GM04503 (cell line): ENCODE measurements around the gene VAMP5.
"Not testable (repeated sequence)": the region's sequence is repeated elsewhere in the genome, so short reads cannot be mapped to it uniquely, and the experiment has no call there.

ENCODE experiments used
- DNase-seq: peaks from one replicate; pipeline ENCODE4 v3.0.0-alpha.2; 2012; ENCODE audit warnings: low read depth

Gene VAMP5

DNA sequence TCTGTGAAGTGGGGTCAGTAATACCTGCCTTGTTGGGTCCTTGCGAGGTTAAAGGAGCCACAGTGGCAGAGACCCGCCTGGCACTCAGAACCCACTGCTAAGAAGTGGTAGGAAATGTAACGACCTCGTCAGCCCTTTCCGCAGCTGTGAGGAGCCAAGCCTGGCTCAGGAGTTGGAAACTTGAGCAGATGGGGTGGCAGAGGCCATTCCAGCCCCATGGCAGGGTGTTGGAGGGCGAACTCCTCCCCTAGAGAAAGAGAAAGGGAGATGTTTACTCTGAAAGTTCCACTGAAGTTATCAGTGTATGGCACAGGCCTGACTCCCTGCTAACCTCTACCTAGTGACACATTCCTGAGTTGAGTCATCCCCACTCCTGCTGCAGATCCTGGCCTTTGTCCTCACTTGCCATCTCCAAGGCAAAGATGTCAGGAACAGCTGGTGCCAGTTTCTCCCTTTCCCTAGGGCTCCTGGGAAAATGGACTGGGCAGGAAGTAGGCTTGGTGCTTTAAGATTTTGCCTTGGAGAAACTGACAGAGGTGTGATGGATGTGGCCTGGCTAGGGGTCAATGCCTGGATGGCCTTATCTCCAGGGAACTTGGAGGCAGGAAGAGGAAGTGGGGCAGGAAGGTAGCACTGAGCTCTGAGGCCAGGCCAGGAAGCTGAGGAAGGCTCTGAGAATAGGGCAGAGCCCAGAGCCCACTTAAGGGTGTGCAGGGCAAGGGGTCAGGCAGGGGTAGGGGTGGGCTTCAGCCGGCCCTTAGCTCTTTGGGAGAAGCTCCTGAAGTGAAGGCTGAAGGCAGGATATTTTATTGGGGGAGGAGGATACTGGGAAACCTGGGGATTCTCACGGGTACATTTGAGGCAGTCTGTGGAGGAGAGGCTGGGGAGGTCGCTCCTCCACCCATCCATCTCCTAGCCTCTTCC, 888 bp downstream of the VAMP5 start:
- DNase-seq = peak; percentile 59

DNA sequence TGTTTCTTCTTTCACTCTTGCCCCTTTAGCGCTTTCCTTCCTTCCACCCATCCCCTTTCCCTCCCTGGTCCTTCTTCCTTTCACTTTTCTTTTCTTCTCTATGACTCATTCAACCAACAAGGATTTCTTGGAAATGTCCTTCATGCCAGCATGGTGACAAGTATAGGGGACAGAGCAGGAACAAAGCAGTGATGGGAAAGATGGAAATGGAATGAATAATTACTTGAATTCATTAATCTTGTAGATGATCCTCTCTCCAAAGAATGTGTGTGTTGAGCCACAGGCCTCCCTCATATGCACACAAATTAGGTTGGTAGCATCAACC, 1.5 kb downstream of the VAMP5 start:
- DNase-seq = peak; percentile 62

DNA sequence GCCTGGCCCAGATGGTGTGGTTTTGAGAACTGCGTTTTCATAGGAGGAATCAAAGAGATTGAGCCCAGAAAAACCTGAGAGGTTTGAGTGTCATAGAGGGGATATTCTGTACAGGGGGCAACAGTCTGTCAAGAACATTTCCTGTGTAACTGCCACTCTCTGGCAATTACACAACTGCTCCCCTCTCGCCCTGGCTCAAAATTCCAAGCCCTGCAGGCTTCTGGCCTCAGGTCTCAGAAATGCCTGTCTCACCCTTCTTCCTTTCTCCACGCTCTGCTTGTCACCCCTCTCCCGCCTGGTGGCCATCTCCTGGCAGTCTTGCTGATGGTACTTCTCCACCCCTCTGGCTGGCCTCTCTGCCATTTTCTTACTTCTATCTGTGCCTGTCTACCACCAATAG, 4.0 kb downstream of the VAMP5 start:
- no peak for DNase-seq

DNA sequence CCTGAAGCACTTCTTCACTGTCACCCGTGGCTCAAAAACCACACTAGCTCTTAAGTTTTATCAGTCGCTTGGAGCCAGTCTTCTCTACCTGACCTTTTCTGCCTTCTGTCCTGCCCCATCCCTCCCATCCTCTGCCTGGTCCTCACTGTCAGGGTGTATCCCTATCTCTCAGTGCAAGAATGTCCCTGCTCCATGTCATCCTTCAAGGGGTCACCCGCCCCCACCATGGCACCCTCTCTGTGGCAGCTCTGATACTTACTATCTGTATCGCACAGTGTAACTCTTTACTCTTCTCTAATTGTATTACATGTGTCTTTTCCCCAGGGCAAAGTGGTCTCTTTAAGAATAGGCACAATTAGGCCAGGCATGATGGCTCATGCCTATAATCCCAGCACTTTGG, 4.4 kb downstream of the VAMP5 start:
- no peak for DNase-seq

DNA sequence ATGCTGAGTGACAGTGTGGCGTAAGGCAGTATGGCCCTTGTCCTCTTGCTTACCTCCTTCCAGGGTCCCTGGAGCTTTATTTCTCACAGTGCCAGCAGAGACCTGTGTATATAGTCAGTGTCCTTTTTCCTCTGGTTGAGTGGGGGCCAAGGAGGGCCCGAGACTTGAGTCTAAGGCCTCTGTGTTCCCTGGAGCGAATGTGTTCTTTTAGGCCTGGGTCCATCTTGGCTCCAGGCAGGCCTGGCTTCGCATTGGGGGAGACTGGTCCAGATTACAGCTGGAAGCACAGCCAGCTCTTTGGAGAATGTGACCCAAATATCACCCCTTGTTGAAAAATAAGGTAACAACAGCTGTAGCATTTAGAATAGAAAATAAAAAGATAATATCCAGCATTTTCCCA, 5.0 kb downstream of the VAMP5 start:
- DNase-seq = no peak

DNA sequence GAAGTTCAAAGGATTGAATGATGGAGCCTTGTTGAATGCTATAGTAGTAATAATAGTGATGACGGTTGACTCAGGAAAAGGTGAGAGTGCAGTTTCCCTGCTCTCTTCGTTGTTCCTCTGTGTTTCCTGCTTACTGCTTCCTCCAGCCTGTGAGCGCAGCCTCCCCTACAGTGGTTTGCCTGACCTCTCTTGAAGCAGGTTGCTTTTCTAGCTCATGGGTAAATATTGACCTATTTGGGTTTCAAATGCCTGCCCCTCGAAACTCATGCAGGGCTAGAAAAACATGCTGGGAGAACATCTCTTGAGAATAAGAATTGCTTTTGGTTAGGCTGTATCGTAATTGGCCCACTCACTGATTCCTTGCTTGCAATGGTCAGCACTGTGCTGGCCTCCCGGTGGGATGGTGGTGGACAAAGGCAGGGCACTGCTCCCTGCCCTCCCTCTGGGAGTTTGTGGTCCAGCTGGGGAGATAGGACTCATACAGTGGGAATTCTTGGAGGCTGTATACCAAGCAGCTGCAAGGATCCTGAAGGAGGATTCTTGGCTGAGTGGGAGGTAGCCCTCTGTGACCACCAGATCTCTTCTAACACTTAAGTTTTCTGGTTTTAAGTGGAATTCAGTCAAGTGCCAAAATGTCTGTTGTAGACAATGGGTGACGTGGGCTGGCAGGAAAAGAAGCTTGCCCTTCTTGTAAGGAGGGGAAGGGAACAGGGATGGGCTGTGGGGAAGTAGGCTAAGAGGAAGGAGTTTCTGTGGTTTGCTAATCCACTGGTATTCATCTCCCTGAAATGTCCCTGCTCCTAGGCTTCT, 6.0 kb downstream of the VAMP5 start:
- DNase-seq = peak; percentile 94

DNA sequence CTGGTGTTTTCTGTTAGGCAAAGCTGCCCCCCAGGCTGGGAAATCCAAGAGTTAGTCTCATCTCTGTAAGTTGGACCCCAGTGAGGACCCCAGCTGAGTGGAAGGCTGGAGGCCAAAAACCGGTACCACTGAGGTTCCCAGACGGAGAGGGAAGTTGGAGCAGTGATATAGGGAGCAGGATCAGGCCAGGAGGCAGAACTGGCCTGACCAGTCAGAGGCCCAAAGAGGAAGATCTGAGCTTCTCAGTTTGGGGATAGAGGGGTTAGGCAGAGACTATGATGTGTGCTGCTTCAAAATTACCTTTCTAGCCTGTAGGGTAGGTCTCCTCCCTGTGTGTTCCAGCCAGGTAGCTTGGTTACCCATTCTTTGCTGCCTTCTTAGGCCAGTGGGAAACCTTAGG, 6.7 kb downstream of the VAMP5 start:
- DNase-seq = no peak

DNA sequence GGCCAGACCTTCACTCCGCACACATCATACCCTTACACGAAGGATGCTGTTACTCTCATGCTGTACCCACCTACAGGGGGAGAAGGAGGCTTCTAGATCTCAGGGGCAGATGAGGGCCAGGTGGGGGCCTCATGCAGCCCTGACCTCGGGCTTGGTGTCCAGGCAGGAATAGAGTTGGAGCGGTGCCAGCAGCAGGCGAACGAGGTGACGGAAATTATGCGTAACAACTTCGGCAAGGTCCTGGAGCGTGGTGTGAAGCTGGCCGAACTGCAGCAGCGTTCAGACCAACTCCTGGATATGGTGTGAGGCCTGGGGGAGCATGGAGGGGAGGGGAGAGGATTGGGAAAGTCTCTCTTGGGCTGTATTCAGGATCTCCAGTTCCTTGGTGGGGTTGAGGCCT, 7.3 kb downstream of the VAMP5 start:
- no peak for DNase-seq

DNA sequence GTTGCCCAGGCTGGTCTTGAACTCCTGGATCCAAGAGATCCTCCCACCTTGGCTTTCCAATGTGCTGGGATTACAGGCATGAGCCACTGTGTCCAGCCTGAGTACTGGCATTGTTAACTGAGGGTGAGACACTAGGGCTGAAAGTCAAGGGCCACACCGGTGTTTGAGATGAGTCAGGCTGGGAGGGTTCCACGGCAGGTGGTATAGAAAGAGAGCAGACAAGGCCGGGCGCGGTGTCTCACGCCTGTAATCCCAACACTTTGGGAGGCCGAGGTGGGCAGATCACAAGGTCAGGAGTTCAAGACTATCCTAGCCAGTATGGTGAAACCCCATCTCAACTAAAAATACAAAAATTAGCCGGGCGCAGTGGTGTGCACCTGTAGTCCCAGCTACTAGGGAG, 8.1 kb downstream of the VAMP5 start:
- not testable (repeated sequence) for DNase-seq

DNA sequence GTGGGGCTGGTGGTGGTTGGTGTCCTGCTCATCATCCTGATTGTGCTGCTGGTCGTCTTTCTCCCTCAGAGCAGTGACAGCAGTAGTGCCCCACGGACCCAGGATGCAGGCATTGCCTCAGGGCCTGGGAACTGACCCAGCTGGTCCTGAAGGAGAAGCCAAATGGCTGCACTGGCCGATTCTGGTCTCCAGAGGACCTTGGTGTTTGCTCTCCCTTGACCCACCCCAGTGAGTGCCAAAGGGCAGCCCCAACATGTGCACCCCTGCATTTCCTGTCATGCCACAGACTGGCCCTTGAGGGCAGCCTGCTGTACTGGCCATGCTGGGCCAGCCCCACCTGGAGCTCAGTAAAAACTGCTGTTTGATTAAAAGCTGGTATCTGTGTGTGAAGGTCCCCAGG, 8.8 kb downstream of the VAMP5 start:
- DNase-seq = no peak

DNA sequence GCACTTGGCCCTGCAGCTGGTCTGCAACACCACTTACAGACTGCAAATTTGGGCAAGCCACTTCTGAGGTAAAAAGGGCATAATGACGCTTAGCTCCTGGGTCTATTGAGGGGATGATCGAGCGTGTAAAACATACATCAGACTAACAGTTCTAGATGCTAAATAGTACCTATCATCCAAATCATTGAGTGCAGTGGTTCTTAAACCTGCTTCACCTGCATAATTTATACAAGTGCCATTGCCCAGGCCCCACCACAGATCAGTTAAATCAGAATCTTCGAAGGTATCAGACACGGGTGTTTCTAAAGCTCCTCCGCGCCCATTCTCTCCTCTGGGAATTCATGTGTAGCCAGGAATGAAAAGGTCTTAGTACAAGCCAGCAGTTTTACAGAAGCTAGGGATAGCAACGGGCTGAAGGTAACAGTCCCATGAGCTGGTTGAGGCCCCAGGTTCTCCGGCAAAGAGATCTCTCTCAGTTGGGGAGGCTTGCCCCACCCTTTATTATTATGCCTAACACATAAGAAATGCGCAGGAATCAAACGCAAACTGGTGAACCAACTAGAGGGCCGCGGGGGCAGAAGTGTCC, 10.6 kb downstream of the VAMP5 start:
- no peak for DNase-seq

DNA sequence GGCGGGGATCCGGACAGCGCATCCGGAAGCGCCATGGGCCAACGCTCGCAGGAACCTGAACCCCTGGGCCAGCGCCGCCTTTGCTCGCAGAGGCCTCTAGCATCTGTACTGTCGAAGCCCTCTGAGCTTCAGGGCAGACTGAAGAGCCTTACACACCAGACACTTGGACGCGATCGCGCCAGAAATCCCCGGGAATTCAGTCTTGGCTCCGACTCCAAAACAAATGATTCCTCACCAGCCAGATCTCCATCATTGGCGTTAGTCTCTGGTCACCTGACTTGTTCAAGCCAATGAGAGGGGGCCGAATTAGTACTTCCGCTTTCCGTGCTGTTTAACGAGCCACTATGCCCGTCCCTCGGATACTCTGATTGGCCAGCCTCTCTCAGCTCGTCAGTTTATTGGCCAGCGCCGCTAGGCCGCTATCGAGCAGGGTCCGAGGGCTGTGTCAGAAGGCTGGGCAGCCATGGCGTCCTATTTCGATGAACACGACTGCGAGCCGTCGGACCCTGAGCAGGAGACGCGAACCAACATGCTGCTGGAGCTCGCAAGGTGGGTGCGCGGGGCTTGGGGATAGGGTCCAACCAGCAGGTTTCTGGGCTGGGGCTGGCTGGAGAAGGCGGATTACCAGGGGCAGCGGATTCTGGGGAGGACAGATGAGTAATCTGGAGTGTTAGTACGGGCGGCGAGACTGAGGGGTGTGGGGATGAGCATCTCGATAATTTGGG, 11.2 kb downstream of the VAMP5 start, which contains the start of gene RNF181:
Gene RNF181, plus strand, starts transcription at position 445 of the 725 bp plus-strand sequence. Its CDS starts 19 bp downstream, at position 464.
- peak; percentile 99 for DNase-seq

DNA sequence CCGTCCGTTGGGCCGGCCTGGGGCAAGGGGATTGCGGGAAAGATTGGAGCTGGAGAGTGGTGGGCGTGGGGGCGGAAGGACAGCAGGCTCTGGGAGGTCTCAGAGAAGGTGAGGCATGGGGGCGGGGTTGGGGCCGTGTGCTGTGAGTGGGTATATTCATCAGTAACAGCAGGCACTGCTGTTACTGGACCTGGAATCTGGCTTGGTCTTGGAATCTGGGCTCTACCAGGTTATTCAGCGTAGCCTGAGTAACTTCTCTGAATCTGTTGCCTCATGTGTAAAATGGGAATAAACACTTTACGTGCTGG, 11.7 kb downstream of the VAMP5 start:
- no peak for DNase-seq

DNA sequence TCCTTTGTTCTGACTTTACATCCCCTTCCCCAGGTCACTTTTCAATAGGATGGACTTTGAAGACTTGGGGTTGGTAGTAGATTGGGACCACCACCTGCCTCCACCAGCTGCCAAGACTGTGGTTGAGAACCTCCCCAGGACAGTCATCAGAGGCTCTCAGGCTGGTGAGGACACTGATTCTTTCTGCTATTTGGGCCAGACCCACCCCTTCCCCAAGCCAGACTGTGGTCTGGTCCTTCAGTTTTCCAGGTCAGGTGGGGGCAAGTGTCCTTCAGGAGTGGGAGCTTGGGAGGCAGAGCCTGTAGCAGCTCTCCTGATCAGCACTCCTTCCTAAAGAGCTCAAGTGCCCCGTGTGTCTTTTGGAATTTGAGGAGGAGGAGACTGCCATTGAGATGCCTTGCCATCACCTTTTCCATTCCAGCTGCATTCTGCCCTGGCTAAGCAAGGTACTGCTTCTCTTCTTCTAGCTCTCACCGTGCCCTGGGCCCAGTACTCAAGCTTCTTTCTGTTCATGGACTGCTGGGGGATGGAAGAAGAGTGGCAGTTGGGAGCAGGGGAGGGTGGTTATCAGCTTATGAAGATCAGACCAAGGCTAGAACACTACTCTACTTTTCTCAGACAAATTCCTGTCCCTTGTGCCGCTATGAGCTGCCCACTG, 12.4 kb downstream of the VAMP5 start:
- DNase-seq = no peak

DNA sequence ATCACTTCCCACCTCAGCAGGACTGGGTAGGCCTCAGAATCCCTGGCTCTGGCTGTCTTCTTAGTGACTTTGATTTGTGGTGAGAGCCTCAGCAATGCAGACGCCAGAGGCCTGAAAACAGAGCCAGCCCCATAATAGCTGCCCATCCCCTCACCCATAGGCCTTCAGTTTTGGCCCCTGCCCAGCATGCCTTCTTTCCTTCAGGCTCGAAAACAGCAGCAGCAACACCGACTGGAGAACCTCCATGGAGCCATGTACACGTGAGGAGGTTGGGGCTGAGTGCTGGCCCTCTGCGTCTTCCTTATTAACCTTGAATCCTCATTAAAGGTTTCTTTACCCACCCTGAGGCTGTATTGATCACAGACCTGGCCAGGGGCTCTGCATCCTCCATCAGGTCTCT, 13.0 kb downstream of the VAMP5 start:
- DNase-seq = no peak

DNA sequence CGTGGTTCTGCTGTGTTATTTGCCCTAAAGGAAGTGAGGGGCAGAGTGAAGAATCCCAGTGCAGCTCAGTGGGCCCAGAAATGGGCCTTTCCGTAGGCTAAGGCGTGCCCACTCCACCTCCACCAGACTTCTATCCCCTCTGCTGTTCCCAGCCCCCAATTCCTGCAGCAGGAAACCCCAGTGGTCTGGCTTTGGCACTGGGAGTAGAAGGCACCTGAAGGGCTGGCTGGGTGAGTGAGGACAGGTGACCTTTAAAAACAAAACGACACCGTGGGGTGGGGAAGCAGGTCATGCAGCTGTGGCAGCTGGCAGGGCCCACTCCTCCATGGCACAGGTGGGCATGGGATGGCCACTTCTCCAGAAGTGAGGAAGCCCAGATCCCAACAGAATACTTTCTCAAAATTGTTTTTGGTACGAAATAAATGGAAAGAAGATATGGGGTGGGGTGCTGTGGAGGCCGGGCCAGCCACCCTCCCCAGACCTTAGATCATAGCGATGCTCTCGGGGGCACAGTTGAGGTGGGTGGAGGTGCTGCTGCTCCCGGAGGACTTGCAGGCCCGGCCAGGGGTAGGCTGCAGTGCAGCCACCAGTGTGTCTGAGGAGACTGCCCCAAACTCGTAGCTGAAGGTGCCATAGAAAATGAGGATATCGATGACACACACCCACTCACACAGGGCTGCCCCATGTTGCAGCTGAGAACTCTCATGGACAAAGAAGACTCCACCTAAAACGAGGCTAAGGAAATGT, 14.5 kb downstream of the VAMP5 start:
- DNase-seq = no peak

DNA sequence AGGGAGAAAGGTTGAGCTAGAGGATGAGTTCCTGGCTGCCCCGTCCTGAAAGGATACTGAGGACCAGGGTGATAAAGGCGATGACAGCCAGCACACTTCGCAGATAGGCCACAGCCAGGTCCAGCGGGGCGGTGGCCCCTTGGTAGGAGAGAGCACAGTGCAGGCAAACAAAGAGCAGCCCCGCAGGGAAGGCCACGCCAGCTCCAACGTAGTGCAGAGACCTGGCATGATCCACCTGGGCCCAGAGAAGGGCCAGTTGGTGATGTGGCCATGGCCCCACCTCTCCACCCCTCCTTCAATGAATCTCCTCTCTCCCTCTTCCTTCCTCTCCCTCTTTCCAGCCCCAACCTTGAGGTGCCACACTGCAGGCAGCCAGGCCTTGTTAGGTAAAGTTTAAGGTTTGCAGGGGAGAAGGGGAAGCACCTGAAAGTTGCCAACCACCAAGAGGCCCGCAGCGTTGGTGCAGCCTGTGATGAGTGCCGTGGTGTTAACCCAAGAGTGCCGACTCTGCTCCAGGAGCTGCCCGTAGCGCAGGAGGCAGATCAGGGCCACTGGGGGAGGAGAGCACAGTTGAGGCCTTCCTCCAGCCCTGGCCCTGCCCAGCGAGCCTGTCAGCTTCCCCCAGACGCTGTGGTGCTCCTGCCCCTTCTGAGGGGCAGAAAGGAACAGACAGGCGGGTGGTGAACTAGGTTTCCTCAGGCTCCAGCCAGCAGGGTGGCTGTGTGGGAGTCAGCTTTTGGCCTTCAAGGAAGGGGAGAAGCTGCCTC, 15.4 kb downstream of the VAMP5 start:
- DNase-seq = no peak

DNA sequence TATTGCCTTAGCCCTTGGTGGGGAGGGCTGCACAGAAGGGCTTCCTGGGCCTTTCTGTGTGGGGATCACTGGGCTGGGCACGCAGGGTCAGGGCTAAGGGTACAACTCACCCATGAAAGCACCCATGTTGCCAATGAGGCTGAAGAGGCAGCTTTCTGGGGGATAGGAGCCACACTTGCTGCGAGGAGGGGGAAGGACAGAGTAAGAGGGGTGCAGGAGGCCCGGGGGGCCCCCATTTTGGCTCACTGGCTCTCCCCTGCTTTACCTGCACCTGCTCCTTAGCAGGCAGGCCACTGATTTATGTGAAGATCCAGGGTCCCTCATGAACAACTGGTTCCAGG, 16.0 kb downstream of the VAMP5 start:
- DNase-seq = no peak

DNA sequence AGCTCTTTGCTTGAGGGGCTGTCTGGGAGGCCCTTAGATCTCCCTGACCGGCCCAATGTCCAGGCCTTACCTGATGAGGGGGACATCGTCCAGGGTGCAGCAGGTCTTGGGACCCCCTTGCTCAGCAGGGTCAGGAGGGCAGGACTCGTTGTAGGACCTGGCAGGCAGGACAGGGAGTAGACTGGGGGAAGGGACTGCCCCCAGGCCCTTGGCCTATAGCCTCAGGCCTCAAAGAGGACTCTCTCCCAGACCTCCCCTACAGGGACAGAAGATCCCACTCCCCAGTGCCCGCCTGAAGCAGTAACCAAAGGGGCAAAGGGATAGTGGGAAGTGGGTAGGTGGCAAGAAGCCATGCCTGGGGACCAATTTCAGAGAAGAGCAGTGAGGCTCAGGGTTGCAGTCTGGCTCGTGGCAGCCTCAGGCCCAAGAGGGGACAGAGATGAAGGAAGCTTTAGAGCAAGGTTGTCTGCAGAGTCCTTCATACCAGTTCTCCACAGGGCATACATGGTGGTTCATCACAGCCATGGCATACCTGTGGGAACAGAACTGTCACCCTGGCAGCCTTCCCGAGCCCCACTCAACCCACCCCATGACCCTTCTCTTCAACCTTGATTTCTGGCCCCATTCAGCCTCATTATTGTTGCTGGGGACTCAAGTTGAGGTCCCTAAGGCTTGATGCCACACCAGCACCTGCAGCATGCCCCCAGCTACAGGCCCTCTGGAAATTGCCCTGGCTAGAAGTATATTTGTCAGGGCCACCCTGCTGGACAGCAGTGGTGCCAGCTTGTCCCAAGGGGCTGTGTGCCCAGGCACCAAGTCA, 16.9 kb downstream of the VAMP5 start:
- DNase-seq = no peak
